WTC11 (cell line): ENCODE results near the gene AMBRA1. TPM values are rescaled to one million over a fixed set of nuclear protein-coding genes. Genes with fewer than 3 reads are reported as not detected.

Experiments used
- ATAC-seq: fragments of 200-7000 bp; cut with Tn5 transposase; 2 replicates; pipeline ENCODE4 v1.10.0; 2021; ENCODE audit warnings: mild to moderate bottlenecking, moderate library complexity
- CTCF ChIA-PET: fragments of 300-600 bp; sonication (Branson Sonifier 250); formaldehyde crosslinking; loops from one replicate; lab custom pipeline; 2021; ENCODE audit warnings: antibody characterized with exemption; lab: Charles Lee
- POLR2A ChIA-PET: fragments of 350-600 bp; sonication (Branson Sonifier 250); formaldehyde crosslinking; loops from one replicate; lab custom pipeline; 2021; ENCODE audit warnings: antibody characterized with exemption; lab: Charles Lee
- DNase-seq: peaks from one replicate; pipeline ENCODE4 v3.0.0; 2021; ENCODE audit warnings: low spot score
- H3K27ac Mint-ChIP-seq: 2 replicates; pipeline ENCODE4 v1.8.0; 2021; ENCODE audit warnings: mixed read lengths
- H3K27me3 Mint-ChIP-seq: 2 replicates; pipeline ENCODE4 v1.8.0; 2021; ENCODE audit warnings: low read depth, mild to moderate bottlenecking, moderate library complexity, mixed read lengths
- H3K36me3 Mint-ChIP-seq: 2 replicates; pipeline ENCODE4 v1.8.0; 2021; ENCODE audit warnings: mixed read lengths
- H3K4me1 Mint-ChIP-seq: 2 replicates; pipeline ENCODE4 v1.8.0; 2022; ENCODE audit warnings: mixed read lengths
- H3K4me3 Mint-ChIP-seq: 2 replicates; pipeline ENCODE4 v1.8.0; 2021; ENCODE audit warnings: mild to moderate bottlenecking, moderate library complexity, mixed read lengths
- H3K9me3 Mint-ChIP-seq: 2 replicates; pipeline ENCODE4 v1.8.0; 2021; ENCODE audit warnings: mixed read lengths
- ATF2 ChIP-seq: sonication (generic); formaldehyde crosslinking; IDR thresholded peaks from 2 replicates; pipeline ENCODE4 v1.8.1; 2022; ENCODE audit warnings: low read depth, missing genetic modification reagents, borderline replicate concordance
- CREB1 ChIP-seq: sonication (generic); formaldehyde crosslinking; IDR thresholded peaks from 2 replicates; pipeline ENCODE4 v1.8.0; 2023; ENCODE audit warnings: mild to moderate bottlenecking, missing genetic modification reagents
- CREM ChIP-seq: sonication (generic); formaldehyde crosslinking; IDR thresholded peaks from 2 replicates; pipeline ENCODE4 v1.8.1; 2022; ENCODE audit warnings: mild to moderate bottlenecking, missing genetic modification reagents, moderate library complexity
- JAZF1 ChIP-seq: fragments of 250-450 bp; sonication (Bioruptor Pico); IDR thresholded peaks from 2 replicates; pipeline ENCODE4 v1.9.0; 2021; ENCODE audit warnings: moderate library complexity, mild to moderate bottlenecking, inconsistent platforms
- MLX ChIP-seq: sonication (generic); formaldehyde crosslinking; IDR thresholded peaks from 2 replicates; pipeline ENCODE4 v1.8.1; 2023; ENCODE audit warnings: mild to moderate bottlenecking, missing genetic modification reagents, moderate library complexity
- NR2C2 ChIP-seq: sonication (generic); formaldehyde crosslinking; IDR thresholded peaks from 2 replicates; pipeline ENCODE4 v1.8.0; 2022; ENCODE audit warnings: mild to moderate bottlenecking, missing genetic modification reagents
- OVOL2 ChIP-seq: fragments of 250-450 bp; sonication (Bioruptor Pico); IDR thresholded peaks from 2 replicates; pipeline ENCODE4 v1.9.0; 2021; ENCODE audit warnings: mild to moderate bottlenecking, borderline replicate concordance
- PRDM15 ChIP-seq: sonication (generic); formaldehyde crosslinking; IDR thresholded peaks from 2 replicates; pipeline ENCODE4 v1.8.0; 2022; ENCODE audit warnings: missing genetic modification reagents
- SP1 ChIP-seq: sonication (generic); formaldehyde crosslinking; conservative IDR thresholded peaks from 2 replicates; pipeline ENCODE4 v1.8.1; 2022; ENCODE audit warnings: missing genetic modification reagents
- TCF7 ChIP-seq: sonication (generic); formaldehyde crosslinking; IDR thresholded peaks from 2 replicates; pipeline ENCODE4 v1.8.0; 2022; ENCODE audit warnings: mild to moderate bottlenecking, low read depth, missing genetic modification reagents, moderate library complexity
- ZBTB21 ChIP-seq: sonication (generic); formaldehyde crosslinking; IDR thresholded peaks from 2 replicates; pipeline ENCODE4 v1.8.1; 2023; ENCODE audit warnings: mild to moderate bottlenecking, missing genetic modification reagents, borderline replicate concordance
- ZBTB43 ChIP-seq: sonication (generic); formaldehyde crosslinking; IDR thresholded peaks from 2 replicates; pipeline ENCODE4 v1.8.1; 2023; ENCODE audit warnings: mild to moderate bottlenecking, missing genetic modification reagents
- ZNF281 ChIP-seq: sonication (generic); formaldehyde crosslinking; IDR thresholded peaks from 2 replicates; pipeline ENCODE4 v1.8.0; 2023; ENCODE audit warnings: mild to moderate bottlenecking, missing genetic modification reagents
- ZNF317 ChIP-seq: sonication (generic); formaldehyde crosslinking; IDR thresholded peaks from 2 replicates; pipeline ENCODE4 v1.8.1; 2023; ENCODE audit warnings: low read depth, mild to moderate bottlenecking, moderate library complexity, missing genetic modification reagents, borderline replicate concordance
- ZNF396 ChIP-seq: fragments of 250-450 bp; sonication (Bioruptor Pico); IDR thresholded peaks from 2 replicates; pipeline ENCODE4 v1.8.0; 2021; ENCODE audit warnings: mild to moderate bottlenecking, moderate library complexity, borderline replicate concordance
- ZNF532 ChIP-seq: fragments of 250-450 bp; sonication (Bioruptor Pico); IDR thresholded peaks from 2 replicates; pipeline ENCODE4 v1.9.0; 2021; ENCODE audit warnings: mild to moderate bottlenecking, borderline replicate concordance
- ZNF671 ChIP-seq: fragments of 250-450 bp; sonication (Bioruptor Pico); IDR thresholded peaks from 2 replicates; pipeline ENCODE4 v1.8.0; 2021; ENCODE audit warnings: mild to moderate bottlenecking
- ZSCAN18 ChIP-seq: fragments of 250-450 bp; sonication (Bioruptor Pico); IDR thresholded peaks from 2 replicates; pipeline ENCODE4 v2.1.2; 2022; ENCODE audit warnings: mild to moderate bottlenecking, moderate library complexity
- total RNA-seq: library from RNA; stranded (reverse); gene quantifications from 3 replicates; pipeline ENCODE4 v1.2.3, GENCODE V29; 2021

The AMBRA1 gene
- total RNA-seq, 1 experiment from 2014 or later = 35.0 TPM

GRCh38 chr11:46588915-46589314, 4.9 kb downstream of the AMBRA1 start:
- ChIA-PET CTCF (no interaction called here), POLR2A (interaction anchor here (0.7 kb wide), 1 partner anchor 18 kb away, joined by 5 read pairs; no protein-coding TSS in a partner anchor)

GRCh38 chr11:46588131-46588530, 5.7 kb downstream of the AMBRA1 start:
- no peak overlapping the region for H3K4me3 Mint-ChIP-seq
- DNase-seq (no peak), ATAC-seq (no peak)
- ChIA-PET CTCF (no interaction called here), POLR2A (no interaction called here)
- H3K27me3 Mint-ChIP-seq = no peaks in the 10 kb centered on the region
- H3K27ac Mint-ChIP-seq = 0 out of 2 replicates have a peak overlapping the region, but pooled peaks have one; percentile 33
- no peaks in the 10 kb centered on the region for H3K9me3 Mint-ChIP-seq
- 0 out of 2 replicates have a peak, but pooled peaks cover 2% of the 10 kb centered on the region for H3K36me3 Mint-ChIP-seq
- H3K4me1 Mint-ChIP-seq = peaks cover 12% of the 10 kb centered on the region
- TF ChIP-seq ZBTB43 (no peak), ZNF317 (CRISPR knock-in tag) (no peak), ZSCAN18 (no peak), ZBTB21 (CRISPR knock-in tag) (no peak), MLX (CRISPR knock-in tag) (no peak), NR2C2 (CRISPR knock-in tag) (no peak), ATF2 (CRISPR knock-in tag) (no peak), ZNF671 (CRISPR knock-in tag) (no peak), PRDM15 (no peak), ZNF281 (no peak)

More at GRCh38 chr11:46588915-46589314, 4.9 kb downstream of the AMBRA1 start:
- no peaks in the 10 kb centered on the region for H3K27me3 Mint-ChIP-seq
- no peak for TF ChIP-seq ZNF532 (CRISPR knock-in tag)
- no peak for TF ChIP-seq TCF7 (CRISPR knock-in tag)
- TF ChIP-seq OVOL2 (CRISPR knock-in tag) = no peak
- no peak for TF ChIP-seq ZNF396
- no peak for TF ChIP-seq CREB1 (CRISPR knock-in tag)
- no peak for TF ChIP-seq JAZF1
- no peak for TF ChIP-seq NR2C2 (CRISPR knock-in tag)
- no peak for TF ChIP-seq SP1 (CRISPR knock-in tag)
- no peak for TF ChIP-seq CREM (CRISPR knock-in tag)
- TF ChIP-seq, all 79 proteins: peak for 0
- no peak for ATAC-seq
- Mint-ChIP-seq H3K4me3 (no peak overlapping the region), H3K27ac (no peak overlapping the region), H3K36me3 (0 out of 2 replicates have a peak, but pooled peaks cover 2% of the 10 kb centered on the region), H3K9me3 (no peaks in the 10 kb centered on the region), H3K4me1 (peaks cover 13% of the 10 kb centered on the region)
- no peak for DNase-seq
